ENCODE data around the gene ZIC4. TPM values are rescaled to one million over a fixed set of nuclear protein-coding genes. Genes with fewer than 3 reads are reported as not detected.

Gene ZIC4
- total and polyA plus RNA-seq, 2 of the 8 experiments (the other 6 are each of a cell fraction or from before 2014, with no cell fraction given) = 0.03 to 0.13 TPM

DNA sequence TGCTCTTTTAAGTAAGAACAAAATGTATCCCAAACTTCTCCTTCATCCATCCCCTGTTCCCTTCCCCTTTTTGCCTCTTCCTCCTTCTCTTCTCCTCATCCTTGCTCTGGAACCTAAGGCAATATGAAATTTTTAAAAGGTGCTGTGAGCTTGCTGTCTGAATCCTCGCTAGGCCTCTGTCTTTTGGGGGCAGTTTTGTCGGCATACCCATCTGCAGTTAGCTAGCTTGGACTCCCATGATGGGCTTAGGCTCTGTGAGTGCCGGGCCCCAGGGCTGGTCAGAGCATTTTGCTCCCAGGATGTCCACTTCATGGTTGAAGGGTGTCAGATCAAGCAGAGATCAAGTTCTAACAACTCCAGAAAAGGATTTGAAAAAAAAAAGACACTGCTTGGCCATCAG lies 21.4 kb upstream of the ZIC4 start:
- H4K5ac ChIP-seq (ENCODE audit: insufficient read length, low read depth, low read length) = no peak overlapping the region
- no peak overlapping the region for H4K8ac ChIP-seq (ENCODE audit: extremely low read depth, insufficient read depth, low read length)
- H3K23me2 ChIP-seq (ENCODE audit: low read depth, low read length) = no peaks in the 10 kb centered on the region; the same call in 1 of the 2 replicates
- no peak overlapping the region for H4K91ac ChIP-seq (replicated peaks; ENCODE audit: insufficient read length, low read length)
- H3K4ac ChIP-seq (replicated peaks; ENCODE audit: insufficient read length, low read depth, low read length) = no peak overlapping the region
- H2BK15ac ChIP-seq (ENCODE audit: low read length) = no peak overlapping the region
- peaks cover 0 to 12% (median 2%) of the 10 kb centered on the region in 4 experiments; a peak in 5 of 7 replicates for H3K4me1 ChIP-seq (replicated peaks in 1 of 4; ENCODE audit: control insufficient read depth in 3 of 4, insufficient read depth in 4 of 4, low read length in 3 of 4)
- peaks cover 0 to 3% of the 10 kb centered on the region in 2 experiments for H4K20me1 ChIP-seq (replicated peaks in 1 of 2; ENCODE audit: control insufficient read depth in 1 of 2, insufficient read depth in 2 of 2, low read length in 2 of 2)
- no peak for FAIRE-seq
- H2BK120ac ChIP-seq (replicated peaks; ENCODE audit: low read depth, low read length) = no peak overlapping the region
- H3K79me2 ChIP-seq (ENCODE audit: control insufficient read depth in 1 of 2, insufficient read depth in 2 of 2, low read length in 2 of 2) = no peaks in the 10 kb centered on the region
- H2AFZ ChIP-seq (ENCODE audit: low read length) = no peak overlapping the region
- H3K18ac ChIP-seq (ENCODE audit: extremely low read depth, low read length) = no peak overlapping the region
- H3K23ac ChIP-seq (ENCODE audit: insufficient read length) = no peak overlapping the region
- no peaks in the 10 kb centered on the region for H3K79me1 ChIP-seq (ENCODE audit: low read depth, low read length)
- TF ChIP-seq ZNF274 (IDR thresholded peaks at IDR 0.05; ENCODE audit: borderline replicate concordance, extremely low read depth, low read length) (no peak), GTF2F1 (IDR thresholded peaks at IDR 0.05; ENCODE audit: borderline replicate concordance, low read depth, low read length) (no peak), RXRA (IDR thresholded peaks at IDR 0.05; ENCODE audit: insufficient read depth, low read depth, low read length) (no peak), JUND (IDR thresholded peaks at IDR 0.05; ENCODE audit: low read length) (no peak)
- H2BK12ac ChIP-seq (ENCODE audit: low read depth, low read length) = no peak overlapping the region
- H2BK20ac ChIP-seq (ENCODE audit: low read length) = no peak overlapping the region
- H3K14ac ChIP-seq (ENCODE audit: insufficient read length) = no peak overlapping the region
- H3K4me3 ChIP-seq (ENCODE audit: extremely low read depth in 1 of 4, insufficient read depth in 2 of 4, low read depth in 3 of 4, low read length in 4 of 4) = no peak overlapping the region
- no peak overlapping the region for H3K27ac ChIP-seq (ENCODE audit: low read depth, low read length)
- no peak overlapping the region for H3K9ac ChIP-seq (replicated peaks in 1 of 4; ENCODE audit: extremely low read depth in 1 of 4, low read depth in 3 of 4, low read length in 3 of 4)
- no peak overlapping the region for H2AK5ac ChIP-seq (ENCODE audit: low read depth, low read length)
- CTCF ChIA-PET (ENCODE audit: partially characterized antibody) = interaction anchor here (0.6 to 1.3 kb wide), 6 partner anchors 11 to 460 kb away, joined by 3 to 4 read pairs (median 3); no protein-coding TSS in a partner anchor
- POLR2A ChIA-PET (ENCODE audit: partially characterized antibody) = no interaction called here
- H3K36me3 ChIP-seq (ENCODE audit: control insufficient read depth in 2 of 4, insufficient read depth in 4 of 4, low read length in 3 of 4) = no peaks in the 10 kb centered on the region
- WGBS, 2 experiments (ENCODE audit: extremely low coverage in 1 of 2, insufficient coverage in 1 of 2, insufficient read length in 1 of 2, insufficient replicate concordance in 2 of 2, low coverage in 1 of 2, low lambda C conversion rate in 2 of 2, missing lambda C conversion rate in 1 of 2) = 91% methylated on average over 3 of the region's 3 CpGs; no CpG with 5 or more reads in 1 of the 2 experiments
- no peak overlapping the region for H3K56ac ChIP-seq (replicated peaks; ENCODE audit: insufficient read length, low read depth, low read length)
- H3K4me2 ChIP-seq (ENCODE audit: insufficient read depth in 1 of 2, low read depth in 2 of 2, low read length in 2 of 2) = no peak overlapping the region
- peaks cover 24 to 39% (median 28%) of the 10 kb centered on the region in 4 experiments; a peak in 6 of 7 replicates for H3K27me3 ChIP-seq (replicated peaks in 1 of 4; ENCODE audit: control insufficient read depth in 3 of 4, extremely low read depth in 1 of 4, insufficient read depth in 3 of 4, low read length in 3 of 4)
- no peak for DNase-seq (ENCODE audit: low read depth in 1 of 2, low spot score in 2 of 2)
- H2BK5ac ChIP-seq (ENCODE audit: low read depth, low read length) = no peak overlapping the region
- H3K9me3 ChIP-seq (ENCODE audit: insufficient read depth in 2 of 2, low read depth in 1 of 2, low read length in 1 of 2) = no peaks in the 10 kb centered on the region

All from H1 (cell line).